ENCODE measurements around the gene RAD9B. TPM values are rescaled to one million over a fixed set of nuclear protein-coding genes. Genes with fewer than 3 reads are reported as not detected.

Gene RAD9B
- total and polyA plus RNA-seq, 8 donors = 0.55 to 1.8 (median 1.6) TPM

DNA sequence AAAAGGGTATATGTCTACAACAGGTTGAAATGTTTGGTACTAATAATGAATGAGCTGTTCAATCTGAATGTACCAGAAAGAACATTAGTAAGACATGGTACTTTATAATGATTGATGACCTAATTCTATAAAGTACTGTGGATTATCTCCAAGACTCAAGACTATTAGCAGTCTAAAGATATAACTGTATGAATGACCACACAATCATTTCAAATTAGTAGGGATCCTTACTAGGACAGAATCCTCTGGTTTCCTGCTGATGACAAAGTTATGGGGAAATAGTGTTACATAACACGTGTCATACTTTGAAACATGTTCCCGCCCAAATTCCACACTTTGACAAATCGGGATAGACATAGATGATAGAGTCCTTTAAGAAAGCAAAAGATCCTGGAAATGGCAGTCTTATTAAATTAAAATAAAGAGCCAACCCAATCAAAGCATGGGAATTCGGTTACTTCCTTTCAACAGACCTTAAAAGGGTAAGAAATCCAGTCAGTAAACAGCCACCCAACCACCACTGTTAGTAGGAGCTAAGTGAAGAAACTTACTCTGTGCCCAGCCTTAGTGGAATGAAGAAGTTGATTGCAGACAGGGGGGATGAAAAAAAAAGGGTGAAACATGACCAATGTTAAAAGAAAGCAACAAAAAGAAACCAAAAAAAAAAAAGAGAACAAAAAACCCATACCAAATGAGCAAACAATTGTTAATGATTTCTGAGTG, 3.0 kb upstream of the RAD9B start:
- ATAC-seq (no peak), DNase-seq (no peak)
- Histone ChIP-seq H3K27ac (peak overlapping the region in 1 of 2 donors; percentile 45), H3K27me3 (no peaks in the 10 kb centered on the region), H3K4me1 (peaks cover 8 to 48% of the 10 kb centered on the region in 2 donors), H3K36me3 (peaks cover 0 to 28% of the 10 kb centered on the region in 2 donors), H3K4me3 (no peak overlapping the region), H3K9me3 (no peaks in the 10 kb centered on the region)
- TF ChIP-seq, protein P1, sequence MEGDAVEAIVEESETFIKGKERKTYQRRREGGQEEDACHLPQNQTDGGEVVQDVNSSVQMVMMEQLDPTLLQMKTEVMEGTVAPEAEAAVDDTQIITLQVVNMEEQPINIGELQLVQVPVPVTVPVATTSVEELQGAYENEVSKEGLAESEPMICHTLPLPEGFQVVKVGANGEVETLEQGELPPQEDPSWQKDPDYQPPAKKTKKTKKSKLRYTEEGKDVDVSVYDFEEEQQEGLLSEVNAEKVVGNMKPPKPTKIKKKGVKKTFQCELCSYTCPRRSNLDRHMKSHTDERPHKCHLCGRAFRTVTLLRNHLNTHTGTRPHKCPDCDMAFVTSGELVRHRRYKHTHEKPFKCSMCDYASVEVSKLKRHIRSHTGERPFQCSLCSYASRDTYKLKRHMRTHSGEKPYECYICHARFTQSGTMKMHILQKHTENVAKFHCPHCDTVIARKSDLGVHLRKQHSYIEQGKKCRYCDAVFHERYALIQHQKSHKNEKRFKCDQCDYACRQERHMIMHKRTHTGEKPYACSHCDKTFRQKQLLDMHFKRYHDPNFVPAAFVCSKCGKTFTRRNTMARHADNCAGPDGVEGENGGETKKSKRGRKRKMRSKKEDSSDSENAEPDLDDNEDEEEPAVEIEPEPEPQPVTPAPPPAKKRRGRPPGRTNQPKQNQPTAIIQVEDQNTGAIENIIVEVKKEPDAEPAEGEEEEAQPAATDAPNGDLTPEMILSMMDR (IDR thresholded peaks at IDR 0.05) = no peak
- intact Hi-C loops (cut with DNase I) = no loop called here

DNA sequence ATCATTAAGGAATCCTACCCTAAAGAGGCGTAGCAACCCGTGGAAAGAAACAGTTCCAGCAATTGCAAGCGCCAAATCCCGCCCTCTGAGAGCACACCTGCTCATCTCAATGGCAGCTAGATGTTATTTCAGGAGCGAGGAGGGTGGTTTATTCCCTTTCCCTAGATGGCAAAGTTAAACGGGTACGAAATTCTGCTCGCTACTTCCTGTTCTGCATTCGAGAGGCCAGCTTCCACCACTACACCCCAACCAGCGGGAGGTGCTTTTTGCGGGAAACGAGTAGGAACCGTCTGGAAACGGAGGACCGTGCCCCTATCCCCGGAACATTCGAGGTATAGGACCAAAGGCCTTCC, 756 bp upstream of the RAD9B start:
- Histone ChIP-seq H3K27ac (peak overlapping the region; percentile 93 to 98), H3K4me3 (peak overlapping the region; percentile 97 to 99), H3K9me3 (no peaks in the 10 kb centered on the region), H3K4me1 (peaks cover 8 to 48% of the 10 kb centered on the region in 2 donors), H3K27me3 (no peaks in the 10 kb centered on the region), H3K36me3 (peaks cover 0 to 9% of the 10 kb centered on the region in 2 donors)
- ATAC-seq = peak; percentile 54
- TF ChIP-seq, protein P1 (IDR thresholded peaks at IDR 0.05) = no peak
- intact Hi-C loops (cut with DNase I) = no loop called here
- peak in 2 of 4 donors; percentile 17 to 27 for DNase-seq

DNA sequence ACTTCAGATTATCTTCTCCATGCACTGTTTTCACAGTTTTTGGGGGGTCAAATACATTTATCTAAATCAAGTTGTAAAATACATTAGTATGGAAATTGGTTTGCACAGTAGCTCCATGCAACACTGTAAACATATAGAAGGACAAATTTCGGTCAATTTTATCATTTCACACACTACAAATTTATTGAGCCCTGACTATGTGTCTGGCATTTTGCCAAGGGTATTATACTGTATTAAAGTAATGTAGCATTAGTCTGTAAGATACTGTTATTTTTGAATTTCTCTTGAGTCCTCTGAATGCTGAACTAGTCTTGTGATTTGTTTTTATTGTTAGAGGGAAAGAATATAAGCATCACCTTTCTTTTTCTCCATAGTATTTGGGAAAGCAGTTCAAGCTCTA, 1.3 kb downstream of the RAD9B start:
- H3K27me3 ChIP-seq = no peaks in the 10 kb centered on the region
- no peak for ATAC-seq
- no peak overlapping the region for H3K4me3 ChIP-seq
- H3K9me3 ChIP-seq = no peaks in the 10 kb centered on the region
- H3K27ac ChIP-seq = no peak overlapping the region
- intact Hi-C loops (cut with DNase I) = no loop called here
- H3K4me1 ChIP-seq = peaks cover 8 to 37% of the 10 kb centered on the region in 2 donors
- TF ChIP-seq, protein P1 (IDR thresholded peaks at IDR 0.05) = no peak
- DNase-seq = no peak
- H3K36me3 ChIP-seq = no peaks in the 10 kb centered on the region

GRCh38 chr12:110505332-110505731, 3.2 kb downstream of the RAD9B start:
- ATAC-seq (no peak), DNase-seq (no peak)
- Histone ChIP-seq H3K27me3 (no peaks in the 10 kb centered on the region), H3K36me3 (no peaks in the 10 kb centered on the region), H3K27ac (no peak overlapping the region), H3K9me3 (no peaks in the 10 kb centered on the region), H3K4me3 (no peak overlapping the region), H3K4me1 (peaks cover 7 to 18% of the 10 kb centered on the region in 2 donors)
- intact Hi-C loops (cut with DNase I) = no loop called here
- TF ChIP-seq, protein P1 (IDR thresholded peaks at IDR 0.05) = no peak

- TF ChIP-seq, protein P1 (IDR thresholded peaks at IDR 0.05) = no peak
- peaks cover 3 to 5% of the 10 kb centered on the region in 2 donors for H3K4me1 ChIP-seq
- ATAC-seq = no peak
- no peak overlapping the region for H3K4me3 ChIP-seq
- intact Hi-C loops (cut with DNase I) = no loop called here
- no peak overlapping the region for H3K27ac ChIP-seq
- no peaks in the 10 kb centered on the region for H3K27me3 ChIP-seq
- no peaks in the 10 kb centered on the region for H3K36me3 ChIP-seq
- H3K9me3 ChIP-seq = no peaks in the 10 kb centered on the region
- no peak for DNase-seq
Measured at GRCh38 chr12:110508071-110508586, 6.0 kb downstream of the RAD9B start.
